ENCODE results near the gene CSMD2.

CSMD2 gene

DNA sequence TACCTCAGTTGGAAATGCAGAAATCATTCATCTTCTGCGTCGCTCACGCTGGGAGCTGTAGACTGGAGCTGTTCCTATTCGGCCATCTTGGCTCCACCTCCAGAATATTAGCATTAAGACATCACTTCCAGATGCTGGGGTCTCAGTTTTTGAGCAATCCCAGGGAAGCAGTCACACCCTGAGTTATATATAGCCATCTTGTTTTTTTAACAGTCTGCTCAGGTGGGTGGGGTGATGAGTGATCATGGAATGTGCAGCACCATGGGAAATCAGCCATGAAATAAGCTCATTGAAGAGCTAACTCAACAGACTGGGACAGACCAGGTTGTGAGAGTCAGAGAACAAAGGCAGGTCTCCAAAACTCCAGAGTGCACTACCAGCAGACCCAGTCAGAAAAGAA lies 328.1 kb downstream of the CSMD2 start:
- H3K9me2 ChIP-seq (replicated peaks; ENCODE audit: insufficient read depth, low read length) = no peaks in the 10 kb centered on the region
- no peaks in the 10 kb centered on the region for H4K20me1 ChIP-seq (ENCODE audit: low read depth, low read length)
- no peaks in the 10 kb centered on the region for H3K27me3 ChIP-seq (ENCODE audit: low read length)
- no peaks in the 10 kb centered on the region for H3K79me2 ChIP-seq (ENCODE audit: insufficient read depth, low read length)
- TF ChIP-seq, protein P1, sequence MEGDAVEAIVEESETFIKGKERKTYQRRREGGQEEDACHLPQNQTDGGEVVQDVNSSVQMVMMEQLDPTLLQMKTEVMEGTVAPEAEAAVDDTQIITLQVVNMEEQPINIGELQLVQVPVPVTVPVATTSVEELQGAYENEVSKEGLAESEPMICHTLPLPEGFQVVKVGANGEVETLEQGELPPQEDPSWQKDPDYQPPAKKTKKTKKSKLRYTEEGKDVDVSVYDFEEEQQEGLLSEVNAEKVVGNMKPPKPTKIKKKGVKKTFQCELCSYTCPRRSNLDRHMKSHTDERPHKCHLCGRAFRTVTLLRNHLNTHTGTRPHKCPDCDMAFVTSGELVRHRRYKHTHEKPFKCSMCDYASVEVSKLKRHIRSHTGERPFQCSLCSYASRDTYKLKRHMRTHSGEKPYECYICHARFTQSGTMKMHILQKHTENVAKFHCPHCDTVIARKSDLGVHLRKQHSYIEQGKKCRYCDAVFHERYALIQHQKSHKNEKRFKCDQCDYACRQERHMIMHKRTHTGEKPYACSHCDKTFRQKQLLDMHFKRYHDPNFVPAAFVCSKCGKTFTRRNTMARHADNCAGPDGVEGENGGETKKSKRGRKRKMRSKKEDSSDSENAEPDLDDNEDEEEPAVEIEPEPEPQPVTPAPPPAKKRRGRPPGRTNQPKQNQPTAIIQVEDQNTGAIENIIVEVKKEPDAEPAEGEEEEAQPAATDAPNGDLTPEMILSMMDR (IDR thresholded peaks at IDR 0.05; ENCODE audit: insufficient read depth, low read length, poor library complexity, severe bottlenecking) = no peak
- TF ChIP-seq EZH2phosphoT487 (conservative IDR thresholded peaks at IDR 0.05; ENCODE audit: low read length) = no peak
- H3F3A ChIP-seq (ENCODE audit: insufficient read depth) = no peaks in the 10 kb centered on the region
- no peaks in the 10 kb centered on the region for H3K36me3 ChIP-seq (ENCODE audit: low read length)
- H3K27ac ChIP-seq (ENCODE audit: low read depth, low read length) = no peak overlapping the region
- H3K4me2 ChIP-seq (ENCODE audit: low read depth, low read length, poor library complexity, severe bottlenecking) = no peak overlapping the region
- H3K9me3 ChIP-seq (ENCODE audit: insufficient read depth, low read length) = no peaks in the 10 kb centered on the region
- H2AFZ ChIP-seq (ENCODE audit: low read depth, low read length, severe bottlenecking) = no peak overlapping the region
- no peak overlapping the region for H3K9ac ChIP-seq (ENCODE audit: low read length)
- H3K4me3 ChIP-seq (ENCODE audit: insufficient read depth, low read length, poor library complexity, severe bottlenecking) = no peak overlapping the region

DNA sequence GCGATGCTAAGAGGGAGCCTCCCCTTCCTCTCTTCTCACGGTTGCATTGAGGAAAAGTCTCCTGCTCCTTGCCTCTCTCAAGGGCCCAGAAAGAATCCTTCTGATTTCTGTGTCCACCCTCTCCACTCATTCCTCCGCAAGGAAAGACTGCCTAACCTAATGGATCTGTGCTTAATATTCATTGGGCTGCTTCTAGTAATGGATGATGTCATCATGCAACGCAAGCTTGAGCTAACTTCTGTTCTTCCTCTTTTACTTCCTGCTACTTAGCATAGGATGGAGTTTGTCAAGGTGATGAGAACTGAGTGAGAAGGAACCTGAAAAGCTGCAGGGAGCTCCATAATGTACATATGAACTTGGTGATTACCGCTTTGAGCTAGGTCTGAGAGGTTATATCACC lies 336.4 kb downstream of the CSMD2 start:
- Histone ChIP-seq H3K4me3 (ENCODE audit: insufficient read depth, low read length, poor library complexity, severe bottlenecking) (no peak overlapping the region), H3K27ac (ENCODE audit: low read depth, low read length) (no peak overlapping the region), H3K4me2 (ENCODE audit: low read depth, low read length, poor library complexity, severe bottlenecking) (no peak overlapping the region), H3K27me3 (ENCODE audit: low read length) (no peaks in the 10 kb centered on the region), H3K36me3 (ENCODE audit: low read length) (no peaks in the 10 kb centered on the region), H2AFZ (ENCODE audit: low read depth, low read length, severe bottlenecking) (no peak overlapping the region), H3K9me2 (replicated peaks; ENCODE audit: insufficient read depth, low read length) (no peaks in the 10 kb centered on the region), H4K20me1 (ENCODE audit: low read depth, low read length) (no peaks in the 10 kb centered on the region), H3F3A (ENCODE audit: insufficient read depth) (no peaks in the 10 kb centered on the region), H3K9ac (ENCODE audit: low read length) (no peak overlapping the region), H3K79me2 (ENCODE audit: insufficient read depth, low read length) (no peaks in the 10 kb centered on the region), H3K9me3 (ENCODE audit: insufficient read depth, low read length) (no peaks in the 10 kb centered on the region; the same call in 1 of the 2 replicates)
- TF ChIP-seq, protein P1 (IDR thresholded peaks at IDR 0.05; ENCODE audit: insufficient read depth, low read length, poor library complexity, severe bottlenecking) = no peak

DNA sequence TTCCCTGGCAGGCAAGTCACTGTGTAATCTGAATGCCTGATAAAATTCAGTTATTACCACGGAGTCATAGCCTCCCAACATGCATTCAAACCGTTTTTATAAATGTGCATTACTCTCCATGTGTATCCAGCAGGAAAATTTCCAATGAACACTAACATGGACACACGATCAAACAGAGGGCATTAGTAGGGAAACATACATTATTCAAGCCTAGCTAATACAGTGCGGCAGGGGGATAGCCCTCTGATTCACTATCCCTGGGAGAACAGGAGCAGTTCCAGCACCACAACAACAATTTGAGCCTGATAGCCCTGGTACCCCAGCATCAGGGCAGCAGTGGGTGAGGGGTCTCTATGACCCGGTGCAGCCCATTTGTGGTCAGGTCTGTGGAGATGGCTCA lies 337.0 kb downstream of the CSMD2 start:
- Histone ChIP-seq H3K4me3 (ENCODE audit: insufficient read depth, low read length, poor library complexity, severe bottlenecking) (no peak overlapping the region), H2AFZ (ENCODE audit: low read depth, low read length, severe bottlenecking) (no peak overlapping the region), H3K79me2 (ENCODE audit: insufficient read depth, low read length) (no peaks in the 10 kb centered on the region), H4K20me1 (ENCODE audit: low read depth, low read length) (no peaks in the 10 kb centered on the region), H3K9me2 (replicated peaks; ENCODE audit: insufficient read depth, low read length) (no peaks in the 10 kb centered on the region), H3F3A (ENCODE audit: insufficient read depth) (no peaks in the 10 kb centered on the region), H3K9me3 (ENCODE audit: insufficient read depth, low read length) (no peaks in the 10 kb centered on the region; the same call in 1 of the 2 replicates), H3K4me2 (ENCODE audit: low read depth, low read length, poor library complexity, severe bottlenecking) (no peak overlapping the region), H3K27ac (ENCODE audit: low read depth, low read length) (no peak overlapping the region), H3K36me3 (ENCODE audit: low read length) (no peaks in the 10 kb centered on the region), H3K9ac (ENCODE audit: low read length) (no peak overlapping the region), H3K27me3 (ENCODE audit: low read length) (no peaks in the 10 kb centered on the region)
- TF ChIP-seq, protein P1 (IDR thresholded peaks at IDR 0.05; ENCODE audit: insufficient read depth, low read length, poor library complexity, severe bottlenecking) = no peak
- no peak for TF ChIP-seq EZH2phosphoT487 (conservative IDR thresholded peaks at IDR 0.05; ENCODE audit: low read length)
